HG03175 (cell line): Measurements from ENCODE around the gene UBE2E3.

Source experiments
- ATAC-seq: cut with Tn5 transposase; IDR thresholded peaks from one replicate; pipeline ENCODE4 v1.9.1; 2021; ENCODE audit warnings: mild to moderate bottlenecking, moderate library complexity; ENCODE audit not compliant: unreplicated experiment

The UBE2E3 gene

GRCh38 chr2:180978903-180979748, 1.3 kb upstream of the UBE2E3 start:
- ATAC-seq: no peak

- no peak for ATAC-seq
Observed at GRCh38 chr2:180979749-180980105, 678 bp upstream of the UBE2E3 start.

GRCh38 chr2:180980943-180981911, 822 bp downstream of the UBE2E3 start:
- peak; percentile 8 for ATAC-seq

GRCh38 chr2:180983468-180984242, 3.2 kb downstream of the UBE2E3 start:
- peak; percentile 40 for ATAC-seq

- ATAC-seq: no peak
Observed at GRCh38 chr2:180985771-180986395, 5.5 kb downstream of the UBE2E3 start.

- no peak for ATAC-seq
Observed at GRCh38 chr2:180987146-180987545, 6.7 kb downstream of the UBE2E3 start.

- ATAC-seq: no peak
Observed at GRCh38 chr2:180990337-180990736, 9.9 kb downstream of the UBE2E3 start.

GRCh38 chr2:180990794-180991193, 10.4 kb downstream of the UBE2E3 start:
- ATAC-seq: no peak

GRCh38 chr2:180991361-180991760, 11.0 kb downstream of the UBE2E3 start:
- ATAC-seq: no peak

GRCh38 chr2:180991820-180992219, 11.4 kb downstream of the UBE2E3 start:
- ATAC-seq: peak; percentile 66

GRCh38 chr2:180992994-180993393, 12.6 kb downstream of the UBE2E3 start:
- ATAC-seq: no peak

GRCh38 chr2:180999274-180999964, 19.0 kb downstream of the UBE2E3 start:
- ATAC-seq: no peak

- no peak for ATAC-seq
Observed at GRCh38 chr2:181004647-181005325, 24.4 kb downstream of the UBE2E3 start.

GRCh38 chr2:181005326-181005655, 24.9 kb downstream of the UBE2E3 start:
- no peak for ATAC-seq

- ATAC-seq: no peak
Observed at GRCh38 chr2:181005809-181006208, 25.4 kb downstream of the UBE2E3 start.

- ATAC-seq: no peak
Observed at GRCh38 chr2:181007086-181007837, 26.9 kb downstream of the UBE2E3 start.

- no peak for ATAC-seq
Observed at GRCh38 chr2:181008407-181008806, 28.0 kb downstream of the UBE2E3 start.

- ATAC-seq: no peak
Observed at GRCh38 chr2:181021199-181021789, 40.9 kb downstream of the UBE2E3 start.
